SU-DHL-6 (cell line): ENCODE data around the gene RPS29.
A peak's percentile ranks its signal among the peaks of the same experiment; 100 is the strongest.
"Not testable (repeated sequence)": the region's sequence is repeated elsewhere in the genome, so short reads cannot be mapped to it uniquely, and the experiment has no call there.

Experiments used
- H2AFZ ChIP-seq: fragments of 200-600 bp; sonication (generic); 2 replicates; pipeline ENCODE4 v1.6.1; 2014; ENCODE audit warnings: low read depth, mild to moderate bottlenecking, moderate library complexity, mixed read lengths, antibody characterized with exemption, low read length; ENCODE audit not compliant: severe bottlenecking
- H3F3A ChIP-seq: fragments of 200-600 bp; shearing (Covaris generic); 2 replicates; pipeline ENCODE4 v1.6.0; 2016; ENCODE audit warnings: antibody characterized with exemption, mild to moderate bottlenecking; ENCODE audit not compliant: insufficient read depth
- H3K27ac ChIP-seq: fragments of 200-600 bp; sonication (generic); 2 replicates; pipeline ENCODE4 v1.5.1; 2016; ENCODE audit warnings: low read depth, mild to moderate bottlenecking, low read length, moderate library complexity, mixed read lengths
- H3K27me3 ChIP-seq: fragments of 200-600 bp; sonication (generic), shearing (Covaris generic); 2 replicates; pipeline ENCODE4 v1.6.0; 2014; ENCODE audit warnings: mild to moderate bottlenecking, low read length
- H3K36me3 ChIP-seq: fragments of 200-600 bp; sonication (generic); 2 replicates; pipeline ENCODE4 v1.6.1; 2014; ENCODE audit warnings: mild to moderate bottlenecking, low read length, mixed read lengths
- H3K4me2 ChIP-seq: fragments of 300-600, 200-600 bp; shearing (Covaris generic), sonication (generic); 2 replicates; pipeline ENCODE4 v1.6.0; 2014; ENCODE audit warnings: low read length, low read depth, mild to moderate bottlenecking; ENCODE audit not compliant: poor library complexity, severe bottlenecking
- H3K4me3 ChIP-seq: fragments of 200-600 bp; sonication (generic); 2 replicates; pipeline ENCODE4 v1.5.1; 2014; ENCODE audit warnings: antibody characterized with exemption, low read length, mild to moderate bottlenecking, mixed read lengths; ENCODE audit not compliant: insufficient read depth, poor library complexity, severe bottlenecking
- H3K79me2 ChIP-seq: fragments of 200-600 bp; sonication (generic); 2 replicates; pipeline ENCODE4 v1.6.1; 2014; ENCODE audit warnings: mild to moderate bottlenecking, low read length, moderate library complexity; ENCODE audit not compliant: insufficient read depth
- H3K9ac ChIP-seq: fragments of 200-600 bp; sonication (generic); 2 replicates; pipeline ENCODE4 v1.7.0; 2014; ENCODE audit warnings: mild to moderate bottlenecking, low read length
- H3K9me2 ChIP-seq: fragments of 200-600 bp; sonication (generic); replicated peaks from 2 replicates; pipeline ENCODE4 v1.6.1; 2014; ENCODE audit warnings: low read length; ENCODE audit not compliant: insufficient read depth
- H3K9me3 ChIP-seq: fragments of 200-600 bp; sonication (generic); 2 replicates; pipeline ENCODE4 v1.6.1; 2014; ENCODE audit warnings: low read length, mixed read lengths; ENCODE audit not compliant: insufficient read depth
- H4K20me1 ChIP-seq: fragments of 200-600 bp; sonication (generic); 2 replicates; pipeline ENCODE4 v1.6.1; 2014; ENCODE audit warnings: low read depth, mild to moderate bottlenecking, antibody characterized with exemption, low read length, moderate library complexity, mixed read lengths
- CTCF ChIP-seq: fragments of 200-600 bp; sonication (generic); IDR thresholded peaks from one replicate; pipeline ENCODE4 v1.5.1; 2017; ENCODE audit warnings: antibody characterized with exemption, mild to moderate bottlenecking, low read length, moderate library complexity; ENCODE audit not compliant: insufficient read depth, poor library complexity, severe bottlenecking
- EZH2phosphoT487 ChIP-seq: fragments of 200-600 bp; sonication (generic), shearing (Covaris generic); conservative IDR thresholded peaks from 2 replicates; pipeline ENCODE4 v1.6.1; 2018; ENCODE audit warnings: mild to moderate bottlenecking, antibody characterized with exemption, low read length, moderate library complexity, mixed read lengths

Gene RPS29

GRCh38 chr14:49586673-49587460 is 687 bp upstream of the RPS29 start:
- Histone ChIP-seq H3K79me2 (peaks cover 44% of the 10 kb centered on the region), H3K4me3 (peak overlapping the region; percentile 47), H3K27me3 (no peaks in the 10 kb centered on the region), H3K36me3 (peaks cover 32% of the 10 kb centered on the region), H4K20me1 (peaks cover 26% of the 10 kb centered on the region), H3K27ac (peak overlapping the region; percentile 83), H3K9me2 (no peaks in the 10 kb centered on the region), H3K9ac (peak overlapping the region; percentile 94; the same call in 1 of the 2 replicates), H2AFZ (no peak overlapping the region), H3F3A (peaks cover 55% of the 10 kb centered on the region), H3K4me2 (peak overlapping the region; percentile 60), H3K9me3 (no peaks in the 10 kb centered on the region)
- peak; percentile 93 for TF ChIP-seq CTCF
- no peak for TF ChIP-seq EZH2phosphoT487

- not testable (repeated sequence) for H2AFZ ChIP-seq, H3K27me3 ChIP-seq, H3K9me3 ChIP-seq, H3K9me2 ChIP-seq
- Histone ChIP-seq H4K20me1 (peaks cover 26% of the 10 kb centered on the region), H3K27ac (peak overlapping the region; percentile 83), H3K4me3 (peak overlapping the region; percentile 98), H3K4me2 (peak overlapping the region; percentile 76), H3K9ac (peak overlapping the region; percentile 94), H3K36me3 (peaks cover 32% of the 10 kb centered on the region), H3F3A (peaks cover 67% of the 10 kb centered on the region), H3K79me2 (peaks cover 58% of the 10 kb centered on the region)
Observed at GRCh38 chr14:49584981-49585640, 1.1 kb downstream of the RPS29 start.

GRCh38 chr14:49584058-49584457 is 2.1 kb downstream of the RPS29 start:
- no peak overlapping the region for H2AFZ ChIP-seq
- peak overlapping the region; percentile 98 for H3K4me3 ChIP-seq
- H3K4me2 ChIP-seq: peak overlapping the region; percentile 76
- peak overlapping the region; percentile 83 for H3K27ac ChIP-seq
- H3K79me2 ChIP-seq: peaks cover 65% of the 10 kb centered on the region
- peaks cover 29% of the 10 kb centered on the region for H4K20me1 ChIP-seq
- H3K9me2 ChIP-seq: no peaks in the 10 kb centered on the region
- no peaks in the 10 kb centered on the region for H3K27me3 ChIP-seq
- H3F3A ChIP-seq: peaks cover 77% of the 10 kb centered on the region
- H3K9me3 ChIP-seq: no peaks in the 10 kb centered on the region
- TF ChIP-seq EZH2phosphoT487: no peak
- no peak for TF ChIP-seq CTCF
- H3K9ac ChIP-seq: peak overlapping the region; percentile 94
- peaks cover 32% of the 10 kb centered on the region for H3K36me3 ChIP-seq

GRCh38 chr14:49583629-49584028 is 2.6 kb downstream of the RPS29 start:
- peaks cover 29% of the 10 kb centered on the region for H4K20me1 ChIP-seq
- peak overlapping the region; percentile 76 for H3K4me2 ChIP-seq
- H3K27me3 ChIP-seq: no peaks in the 10 kb centered on the region
- H2AFZ ChIP-seq: no peak overlapping the region
- H3K9ac ChIP-seq: peak overlapping the region; percentile 94
- no peaks in the 10 kb centered on the region for H3K9me3 ChIP-seq
- H3K79me2 ChIP-seq: peaks cover 65% of the 10 kb centered on the region
- H3F3A ChIP-seq: peaks cover 77% of the 10 kb centered on the region
- TF ChIP-seq CTCF (no peak), EZH2phosphoT487 (no peak)
- peak overlapping the region; percentile 98 for H3K4me3 ChIP-seq
- H3K27ac ChIP-seq: no peak overlapping the region; the same call in 1 of the 2 replicates
- H3K36me3 ChIP-seq: peaks cover 32% of the 10 kb centered on the region
- H3K9me2 ChIP-seq: no peaks in the 10 kb centered on the region
